ACC112 (cell line): ENCODE data around the gene CLIP2.
A peak's percentile ranks its signal among the peaks of the same experiment; 100 is the strongest.

Experiments used
- H2AFZ ChIP-seq: fragments of 200-600 bp; sonication (generic); one replicate; pipeline ENCODE4 v1.6.0; 2017; ENCODE audit warnings: antibody characterized with exemption, low read length; ENCODE audit not compliant: unreplicated experiment
- H3K27ac ChIP-seq: fragments of 200-600 bp; sonication (generic); 2 replicates; pipeline ENCODE4 v1.5.1; 2014; ENCODE audit warnings: low read depth, mild to moderate bottlenecking, antibody characterized with exemption, low read length, moderate library complexity
- H3K27me3 ChIP-seq: fragments of 200-600 bp; sonication (generic); 2 replicates; pipeline ENCODE4 v1.6.1; 2014; ENCODE audit warnings: mild to moderate bottlenecking, antibody characterized with exemption, low read length, moderate library complexity, mixed read lengths; ENCODE audit not compliant: insufficient read depth
- H3K36me3 ChIP-seq: fragments of 200-600 bp; sonication (generic); 2 replicates; pipeline ENCODE4 v1.6.1; 2016; ENCODE audit warnings: mild to moderate bottlenecking, antibody characterized with exemption, low read length, moderate library complexity, mixed read lengths; ENCODE audit not compliant: insufficient read depth
- H3K4me1 ChIP-seq: fragments of 200-600 bp; sonication (generic); one replicate; pipeline ENCODE4 v1.6.1; 2016; ENCODE audit warnings: low read length, mixed read lengths; ENCODE audit not compliant: insufficient read depth, unreplicated experiment, control insufficient read depth
- H3K4me3 ChIP-seq: fragments of 200-600 bp; sonication (generic); 2 replicates; pipeline ENCODE4 v1.5.1; 2014; ENCODE audit warnings: mild to moderate bottlenecking, low read depth, low read length
- H3K79me2 ChIP-seq: fragments of 200-600 bp; sonication (generic); one replicate; pipeline ENCODE4 v1.6.0; 2016; ENCODE audit warnings: low read length; ENCODE audit not compliant: control insufficient read depth, unreplicated experiment, insufficient read depth

Gene CLIP2

GRCh38 chr7:74455291-74455804, 166.1 kb downstream of the CLIP2 start:
- H3K79me2 ChIP-seq = peaks cover 52% of the 10 kb centered on the region
- H2AFZ ChIP-seq = no peak overlapping the region
- peaks cover 16% of the 10 kb centered on the region for H3K4me1 ChIP-seq
- H3K27ac ChIP-seq = peak overlapping the region; percentile 14; the same call in 1 of the 2 replicates
- H3K27me3 ChIP-seq = no peaks in the 10 kb centered on the region
- no peaks in the 10 kb centered on the region for H3K36me3 ChIP-seq
- H3K4me3 ChIP-seq = peak overlapping the region; percentile 81
